ENCODE measurements around the gene DNLZ. TPM values are rescaled to one million over a fixed set of nuclear protein-coding genes. Genes with fewer than 3 reads are reported as not detected.
A peak's percentile ranks its signal among the peaks of the same experiment; 100 is the strongest.

Gene DNLZ
- total RNA-seq, 1 donor from 2014 or later: 19.9 TPM

DNA sequence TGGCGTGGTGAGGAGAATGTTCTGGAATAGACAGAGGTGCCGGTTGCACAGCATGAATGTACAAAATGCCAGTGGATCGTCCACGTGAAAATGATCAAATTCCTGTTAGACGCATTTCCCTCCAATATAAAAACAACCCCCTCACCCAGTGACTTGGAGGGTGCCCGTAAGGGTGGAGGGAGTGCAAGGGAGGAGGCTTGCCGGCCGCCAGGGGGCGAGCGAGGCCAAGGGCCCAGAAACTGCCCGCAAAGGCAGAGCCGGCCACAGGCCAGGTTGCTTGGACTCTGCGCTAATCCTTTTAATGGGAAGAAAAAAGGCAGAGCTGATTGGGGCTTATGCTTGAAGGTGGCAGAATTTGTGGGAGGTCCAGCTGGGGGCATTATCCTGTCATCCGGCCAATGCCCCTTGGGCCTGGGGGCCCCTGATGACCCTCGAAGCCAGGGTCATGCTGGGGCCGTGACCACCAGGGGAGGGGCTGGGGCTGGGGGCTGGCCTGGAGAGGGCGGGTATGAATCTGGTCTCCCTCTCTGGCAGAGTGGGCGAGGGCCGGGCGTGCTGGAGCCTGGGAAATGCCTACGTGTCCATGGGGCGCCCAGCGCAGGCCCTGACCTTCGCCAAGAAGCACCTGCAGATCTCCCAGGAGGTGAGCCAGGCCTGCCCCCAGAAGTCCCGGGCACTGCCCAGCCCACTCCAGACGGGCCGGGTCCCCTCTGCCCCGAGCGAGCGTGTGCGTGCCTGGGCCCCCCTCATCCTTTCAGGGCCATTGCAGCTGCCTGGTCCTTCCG is 24.2 kb downstream of the DNLZ start:
- H3K4me3 Mint-ChIP-seq (ENCODE audit: unreplicated experiment): no peak overlapping the region
- H3K9me3 Mint-ChIP-seq (ENCODE audit: low read depth): no peaks in the 10 kb centered on the region
- peaks cover 5% of the 10 kb centered on the region for H3K36me3 Mint-ChIP-seq (ENCODE audit: low read depth)
- peaks cover 6% of the 10 kb centered on the region for H3K4me1 Mint-ChIP-seq (ENCODE audit: low read depth)
- H3K27ac Mint-ChIP-seq (ENCODE audit: unreplicated experiment): no peak overlapping the region
- TF ChIP-seq, protein P1, sequence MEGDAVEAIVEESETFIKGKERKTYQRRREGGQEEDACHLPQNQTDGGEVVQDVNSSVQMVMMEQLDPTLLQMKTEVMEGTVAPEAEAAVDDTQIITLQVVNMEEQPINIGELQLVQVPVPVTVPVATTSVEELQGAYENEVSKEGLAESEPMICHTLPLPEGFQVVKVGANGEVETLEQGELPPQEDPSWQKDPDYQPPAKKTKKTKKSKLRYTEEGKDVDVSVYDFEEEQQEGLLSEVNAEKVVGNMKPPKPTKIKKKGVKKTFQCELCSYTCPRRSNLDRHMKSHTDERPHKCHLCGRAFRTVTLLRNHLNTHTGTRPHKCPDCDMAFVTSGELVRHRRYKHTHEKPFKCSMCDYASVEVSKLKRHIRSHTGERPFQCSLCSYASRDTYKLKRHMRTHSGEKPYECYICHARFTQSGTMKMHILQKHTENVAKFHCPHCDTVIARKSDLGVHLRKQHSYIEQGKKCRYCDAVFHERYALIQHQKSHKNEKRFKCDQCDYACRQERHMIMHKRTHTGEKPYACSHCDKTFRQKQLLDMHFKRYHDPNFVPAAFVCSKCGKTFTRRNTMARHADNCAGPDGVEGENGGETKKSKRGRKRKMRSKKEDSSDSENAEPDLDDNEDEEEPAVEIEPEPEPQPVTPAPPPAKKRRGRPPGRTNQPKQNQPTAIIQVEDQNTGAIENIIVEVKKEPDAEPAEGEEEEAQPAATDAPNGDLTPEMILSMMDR (IDR thresholded peaks at IDR 0.05): peak; percentile 87
- no peak for DNase-seq (ENCODE audit: low spot score)
- H3K27me3 Mint-ChIP-seq (ENCODE audit: low read depth): no peaks in the 10 kb centered on the region

DNA sequence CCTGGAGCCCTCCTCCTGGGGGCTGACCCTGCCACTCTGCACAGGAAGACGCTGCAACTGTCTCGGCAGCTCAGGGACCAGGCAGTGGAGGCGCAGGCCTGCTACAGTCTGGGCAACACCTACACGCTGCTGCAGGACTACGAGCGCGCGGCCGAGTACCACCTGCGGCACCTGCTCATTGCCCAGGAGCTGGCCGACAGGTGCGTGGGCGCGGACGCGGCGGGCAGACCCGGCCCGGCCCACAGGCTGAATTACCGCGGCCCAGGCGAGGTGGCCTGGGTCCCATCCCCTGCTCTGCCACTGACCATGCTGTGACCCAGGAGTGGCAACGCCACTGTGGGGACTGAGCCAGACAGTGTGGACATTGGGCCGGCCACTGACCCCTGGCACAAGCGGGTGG is 25.0 kb downstream of the DNLZ start:
- Mint-ChIP-seq H3K27ac (ENCODE audit: unreplicated experiment) (no peak overlapping the region), H3K36me3 (ENCODE audit: low read depth) (peaks cover 5% of the 10 kb centered on the region), H3K27me3 (ENCODE audit: low read depth) (no peaks in the 10 kb centered on the region), H3K9me3 (ENCODE audit: low read depth) (no peaks in the 10 kb centered on the region), H3K4me1 (ENCODE audit: low read depth) (peaks cover 6% of the 10 kb centered on the region), H3K4me3 (ENCODE audit: unreplicated experiment) (no peak overlapping the region)
- TF ChIP-seq, protein P1 (IDR thresholded peaks at IDR 0.05): no peak
- DNase-seq (ENCODE audit: low spot score): no peak

DNA sequence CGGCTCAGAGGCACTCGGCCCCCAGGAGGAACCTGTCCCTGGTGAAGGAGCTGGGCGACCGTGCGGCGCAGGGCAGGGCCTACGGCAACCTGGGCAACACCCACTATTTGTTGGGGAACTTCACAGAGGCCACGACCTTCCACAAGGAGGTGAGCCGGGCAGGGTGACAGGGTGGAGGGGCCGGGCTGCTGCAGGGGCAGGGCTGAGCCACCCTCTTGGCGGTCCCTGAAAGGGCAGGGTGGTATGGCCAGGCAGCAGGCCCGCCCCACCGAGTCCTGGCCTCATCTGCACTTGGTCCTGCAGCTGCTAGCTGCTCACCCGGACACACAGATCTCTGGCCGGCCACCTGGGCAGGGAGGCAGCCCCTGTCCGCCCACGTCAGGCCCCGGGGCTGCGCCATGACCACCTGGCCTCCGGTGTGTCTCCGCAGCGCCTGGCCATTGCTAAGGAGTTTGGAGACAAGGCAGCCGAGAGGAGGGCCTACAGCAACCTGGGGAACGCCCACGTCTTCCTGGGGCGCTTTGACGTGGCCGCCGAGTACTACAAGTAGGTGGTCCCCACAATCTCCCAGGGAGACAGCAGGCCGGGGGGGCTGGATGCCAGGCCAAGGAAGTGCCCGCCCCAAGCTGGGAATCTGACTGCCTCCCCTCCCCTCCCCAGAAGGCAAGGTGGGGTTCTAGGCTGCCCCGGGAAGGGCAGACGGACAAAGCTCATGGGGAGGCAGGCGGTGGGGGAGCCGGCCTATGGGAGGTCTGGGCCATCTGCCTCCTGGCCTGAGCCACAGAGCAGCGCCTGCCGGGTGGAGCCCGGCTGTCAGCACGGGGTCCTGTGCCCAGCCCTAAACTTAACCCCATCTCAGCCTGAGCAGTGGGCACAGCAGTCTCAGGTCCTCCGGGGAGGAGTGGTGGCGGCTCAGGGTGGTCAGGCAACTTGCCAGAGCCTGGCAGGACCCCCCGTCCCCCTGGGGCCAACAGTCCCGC is 25.8 kb downstream of the DNLZ start:
- no peak for DNase-seq (ENCODE audit: low spot score)
- Mint-ChIP-seq H3K9me3 (ENCODE audit: low read depth) (no peaks in the 10 kb centered on the region), H3K4me3 (ENCODE audit: unreplicated experiment) (no peak overlapping the region), H3K27ac (ENCODE audit: unreplicated experiment) (no peak overlapping the region), H3K36me3 (ENCODE audit: low read depth) (peaks cover 5% of the 10 kb centered on the region), H3K4me1 (ENCODE audit: low read depth) (peaks cover 4% of the 10 kb centered on the region), H3K27me3 (ENCODE audit: low read depth) (no peaks in the 10 kb centered on the region)
- TF ChIP-seq, protein P1 (IDR thresholded peaks at IDR 0.05): no peak

DNA sequence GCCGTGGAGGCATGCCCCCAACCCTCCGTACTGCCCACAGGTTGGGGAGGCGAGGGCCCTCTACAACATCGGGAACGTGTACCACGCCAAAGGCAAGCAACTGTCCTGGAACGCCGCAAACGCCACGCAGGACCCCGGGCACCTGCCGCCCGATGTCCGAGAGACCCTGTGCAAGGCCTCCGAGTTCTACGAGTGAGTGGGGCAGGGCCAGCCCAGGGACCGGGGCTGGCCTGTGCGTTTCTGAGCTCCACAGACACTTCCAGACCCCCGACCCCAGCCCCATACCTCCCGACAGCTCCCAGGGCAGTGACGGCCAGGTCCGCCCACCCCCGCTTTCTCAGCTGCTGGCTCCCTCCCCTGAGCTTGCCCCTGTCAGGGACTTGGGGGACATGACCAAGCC is 26.7 kb downstream of the DNLZ start:
- Mint-ChIP-seq H3K27me3 (ENCODE audit: low read depth) (no peaks in the 10 kb centered on the region), H3K9me3 (ENCODE audit: low read depth) (no peaks in the 10 kb centered on the region), H3K4me3 (ENCODE audit: unreplicated experiment) (no peak overlapping the region), H3K36me3 (ENCODE audit: low read depth) (peaks cover 5% of the 10 kb centered on the region), H3K27ac (ENCODE audit: unreplicated experiment) (no peak overlapping the region), H3K4me1 (ENCODE audit: low read depth) (peaks cover 3% of the 10 kb centered on the region)
- no peak for DNase-seq (ENCODE audit: low spot score)
- TF ChIP-seq, protein P1 (IDR thresholded peaks at IDR 0.05): no peak

DNA sequence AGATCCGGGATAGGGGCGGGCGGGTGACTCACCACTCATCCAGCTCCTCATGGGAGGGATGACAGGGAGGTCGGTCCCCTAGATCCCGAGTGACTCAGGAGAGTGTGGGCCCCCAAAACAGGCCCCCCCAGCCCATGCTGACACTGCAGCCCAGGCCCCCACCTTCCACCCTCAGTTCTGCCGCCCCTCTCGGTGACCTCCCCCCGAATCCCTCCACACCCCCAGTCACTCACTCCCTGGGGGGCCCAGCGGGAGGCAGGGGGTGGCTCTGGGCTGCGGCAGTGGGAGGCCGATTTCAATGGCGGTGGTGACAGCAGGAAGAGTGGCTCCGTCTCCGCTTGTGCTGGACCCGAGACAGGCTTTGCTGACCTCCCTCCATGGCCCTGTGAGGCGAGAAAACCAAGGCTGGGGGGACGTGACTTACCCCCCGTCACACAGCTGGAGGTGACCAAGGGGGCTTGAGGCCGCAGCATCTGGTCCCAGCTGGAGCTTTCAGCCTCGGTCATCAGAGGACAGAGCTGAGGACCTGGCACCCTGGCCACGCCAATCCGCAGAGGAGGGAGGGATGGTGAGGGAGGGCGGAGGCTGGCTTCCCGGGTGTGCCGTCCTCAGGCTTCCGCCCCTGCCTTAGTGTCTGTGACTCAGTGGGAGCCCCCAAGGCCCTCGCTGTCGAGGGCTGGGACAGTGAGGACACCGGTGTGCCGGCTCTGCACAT is 27.2 kb downstream of the DNLZ start:
- no peak for DNase-seq (ENCODE audit: low spot score)

More for the DNA sequence above, 27.2 kb downstream of the DNLZ start:
- H3K4me3 Mint-ChIP-seq (ENCODE audit: unreplicated experiment): no peak overlapping the region
- TF ChIP-seq, protein P1 (IDR thresholded peaks at IDR 0.05): no peak
- peaks cover 5% of the 10 kb centered on the region for H3K36me3 Mint-ChIP-seq (ENCODE audit: low read depth)
- H3K27ac Mint-ChIP-seq (ENCODE audit: unreplicated experiment): no peak overlapping the region
- peaks cover 3% of the 10 kb centered on the region for H3K4me1 Mint-ChIP-seq (ENCODE audit: low read depth)
- H3K9me3 Mint-ChIP-seq (ENCODE audit: low read depth): no peaks in the 10 kb centered on the region
- H3K27me3 Mint-ChIP-seq (ENCODE audit: low read depth): no peaks in the 10 kb centered on the region
